Heart left ventricle (tissue), 16 donors: ENCODE measurements around the gene THSD7B. TPM values are rescaled to one million over a fixed set of nuclear protein-coding genes. Genes with fewer than 3 reads are reported as not detected.

ENCODE experiments used
- ATAC-seq, 4 donors: fragments of 200-7000 bp; cut with Tn5 transposase; one replicate each; pipeline ENCODE4 v1.9.1; 2020 to 2022; ENCODE audit warnings: moderate library complexity in 4 of 4, mild to moderate bottlenecking in 3 of 4, moderate number of reproducible peaks in 1 of 4
- DNase-seq, 5 donors: peaks; one replicate each; pipeline ENCODE4 v3.0.0-alpha.2; 2020
- H3K27ac ChIP-seq, 12 donors: fragments of 200-600 bp; sonication (generic) in 4 of 12; one replicate each; pipeline versions ENCODE4 v1.5.0 to v1.8.0; 2016 to 2022; ENCODE audit warnings: mild to moderate bottlenecking in 2 of 12
- H3K27me3 ChIP-seq, 9 donors: fragments of 200-600 bp; sonication (generic) in 2 of 9; one replicate each; pipeline versions ENCODE4 v1.5.1 to v1.8.0; 2016 to 2022; ENCODE audit warnings: mild to moderate bottlenecking in 3 of 9
- H3K36me3 ChIP-seq, 9 donors: fragments of 200-600 bp; sonication (generic) in 2 of 9; one replicate each; pipeline versions ENCODE4 v1.5.0 to v1.8.0; 2018 to 2022; ENCODE audit warnings: mild to moderate bottlenecking in 2 of 9
- H3K4me1 ChIP-seq, 12 donors: fragments of 200-600 bp; sonication (generic) in 4 of 12; one replicate each; pipeline versions ENCODE4 v1.5.0 to v1.8.0; 2016 to 2022; ENCODE audit warnings: mild to moderate bottlenecking in 3 of 12
- H3K4me3 ChIP-seq, 12 donors: fragments of 200-600 bp; sonication (generic) in 4 of 12; one replicate each; pipeline versions ENCODE4 v1.5.0 to v1.8.0; 2017 to 2022; ENCODE audit warnings: mild to moderate bottlenecking in 9 of 12, moderate library complexity in 4 of 12
- H3K9me3 ChIP-seq, 12 donors: fragments of 200-600 bp; sonication (generic) in 4 of 12; one replicate each; pipeline versions ENCODE4 v1.5.0 to v1.8.0; 2016 to 2022; ENCODE audit warnings: mild to moderate bottlenecking in 1 of 12
- CTCF ChIP-seq, 12 donors: fragments of 200-600 bp; sonication (generic) in 4 of 12; IDR thresholded peaks; one replicate each; pipeline versions ENCODE4 v1.5.0 to v1.8.0; 2018 to 2022; ENCODE audit warnings: antibody characterized with exemption in 12 of 12, mild to moderate bottlenecking in 5 of 12
- POLR2A ChIP-seq, 2 donors: fragments of 450-650 bp; IDR thresholded peaks; one replicate each; pipeline ENCODE4 v1.6.1; 2017; ENCODE audit warnings: antibody characterized with exemption in 2 of 2, mild to moderate bottlenecking in 2 of 2, moderate library complexity in 2 of 2
- WGBS, 4 donors: extraction: QIAGEN DNeasy Blood & Tissue Kit in 2 of 4; methylation state at CpG; one replicate each; pipeline versions ENCODE4 v1.1.5 to v1.1.7; 2013 to 2018; 5-methylcytosine and 5-hydroxymethylcytosine counted together
- intact Hi-C, 10 donors: fragments of 100-400 bp; cut with DNase I; formaldehyde crosslinking; loops; one replicate each; pipeline versions ENCODE4 v1.11.1 to v1.14.2; 2022
- polyA plus RNA-seq, 2 donors: library from polyadenylated mRNA; stranded (reverse); fragments of 200-250 nt; gene quantifications; one replicate each; pipeline ENCODE4 v1.2.3, GENCODE V29; 2013
- total RNA-seq, 9 donors: library from RNA; depleted of rRNA in 2 of 9; stranded (reverse); fragments of >200 nt in 2 of 9; fragmentation: NEBNext Ultra II Directional in 3 of 9; extraction: Animal tissue kit (Norgen Biotek cat#: 25700) in 3 of 9; gene quantifications; one replicate each; pipeline versions ENCODE4 v1.1.0 to v1.2.4, GENCODE V29; 2016 to 2023
- donor health status: ischemic (EF 13 %, LVEDD 7.1; RV severe dilation, severe dysfunction).
- donor health status: healthy with polysubstance abuse.
- donor health status: DM: no; HTN: yes; CAD: no.
- donor health status: DM: no; HTN: no; CAD: no.
- donor health status: ischemic (EF 25% LVEDD 6.9; RV normal size, moderate dysfunction).
- donor health status: ischemic (EF 25% LVEDD 5.7; RV mildly dilated, moderate dysfunction).
- donor health status: healthy.
- donor health status: DM: yes; HTN: yes; CAD: no.
- donor health status: ischemic (EF 35%, LVEDD 5.7; RV mildly dilated, moderate dysfunction).
- donor health status: nonischemic (EF 11% LVEDD 7.7; RV severe dilation, severe dysfunction).
- donor health status: DM: yes; HTN: yes; CAD: no.
- donor health status: PGD.
- donor health status: ischemic (EF 29% LVEDD 5.4; RV normal size, mild dysfunction).
- donor health status: nonischemic (EF 23%, LVEDD 6.1; RV moderate dilation, normal function).

The THSD7B gene
- total and polyA plus RNA-seq, 11 donors, result 0.04 to 0.43 (median 0.17) TPM

- no peak overlapping the region for H3K4me3 ChIP-seq
- ATAC-seq, result no peak
- H3K4me1 ChIP-seq, result peaks cover 0 to 3% (median 0%) of the 10 kb centered on the region in 12 donors
- H3K9me3 ChIP-seq, result peaks cover 0 to 4% (median 0%) of the 10 kb centered on the region in 12 donors
- H3K27me3 ChIP-seq, result no peaks in the 10 kb centered on the region
- H3K36me3 ChIP-seq, result no peaks in the 10 kb centered on the region
- WGBS, 4 donors, result 73 to 78% (median 74%) methylated on average over 3 of the region's 3 CpGs
- H3K27ac ChIP-seq, result no peak overlapping the region
- TF ChIP-seq CTCF (IDR thresholded peaks at IDR 0.05), result no peak
- no peak for TF ChIP-seq POLR2A (IDR thresholded peaks at IDR 0.05)
- DNase-seq, result no peak
- intact Hi-C loops, result no loop called here
Measured at GRCh38 chr2:137298377-137298776, 533.0 kb downstream of the THSD7B start.

GRCh38 chr2:137300987-137301386 is 535.6 kb downstream of the THSD7B start:
- TF ChIP-seq POLR2A (IDR thresholded peaks at IDR 0.05) (no peak), CTCF (IDR thresholded peaks at IDR 0.05) (no peak)
- no peak overlapping the region for H3K27ac ChIP-seq
- no peak overlapping the region for H3K4me3 ChIP-seq
- ATAC-seq (no peak), DNase-seq (no peak)
- no peaks in the 10 kb centered on the region for H3K27me3 ChIP-seq
- 55 to 70% (median 65%) methylated on average over 2 of the region's 2 CpGs for WGBS, 4 donors
- peaks cover 0 to 3% (median 0%) of the 10 kb centered on the region in 12 donors for H3K4me1 ChIP-seq
- peaks cover 0 to 4% (median 0%) of the 10 kb centered on the region in 12 donors for H3K9me3 ChIP-seq
- intact Hi-C loops, result no loop called here
- H3K36me3 ChIP-seq, result no peaks in the 10 kb centered on the region

- Histone ChIP-seq H3K27ac (no peak overlapping the region), H3K9me3 (peaks cover 0 to 4% (median 0%) of the 10 kb centered on the region in 12 donors), H3K27me3 (no peaks in the 10 kb centered on the region), H3K36me3 (no peaks in the 10 kb centered on the region), H3K4me1 (peaks cover 0 to 3% (median 0%) of the 10 kb centered on the region in 12 donors), H3K4me3 (no peak overlapping the region)
- peak; percentile 88 to 98 (median 96) for ATAC-seq
- peak; percentile 45 to 81 (median 59) for DNase-seq
- 38 to 44% (median 40%) methylated on average over 3 of the region's 3 CpGs for WGBS, 4 donors
- intact Hi-C loops, result no loop called here
- TF ChIP-seq CTCF (IDR thresholded peaks at IDR 0.05), result no peak
- TF ChIP-seq POLR2A (IDR thresholded peaks at IDR 0.05), result no peak
Measured at GRCh38 chr2:137302957-137303356, 537.6 kb downstream of the THSD7B start.

GRCh38 chr2:137316075-137316474 is 550.7 kb downstream of the THSD7B start:
- no peak overlapping the region for H3K4me3 ChIP-seq
- ATAC-seq (no peak), DNase-seq (no peak)
- intact Hi-C loops, result no loop called here
- no peak overlapping the region for H3K27ac ChIP-seq
- TF ChIP-seq POLR2A (IDR thresholded peaks at IDR 0.05) (no peak), CTCF (IDR thresholded peaks at IDR 0.05) (no peak)
- H3K9me3 ChIP-seq, result peaks cover 0 to 5% (median 0%) of the 10 kb centered on the region in 12 donors
- no peaks in the 10 kb centered on the region for H3K4me1 ChIP-seq
- H3K27me3 ChIP-seq, result no peaks in the 10 kb centered on the region
- 79 to 84% (median 82%) methylated on average over 4 of the region's 4 CpGs for WGBS, 4 donors
- H3K36me3 ChIP-seq, result no peaks in the 10 kb centered on the region
